Glutamatergic neuron (in vitro differentiated cells): ENCODE measurements around the gene SELENOO. TPM values are rescaled to one million over a fixed set of nuclear protein-coding genes. Genes with fewer than 3 reads are reported as not detected.

Source experiments
- DNase-seq: peaks from one replicate; pipeline ENCODE4 v3.0.0; 2022
- H3K27ac Mint-ChIP-seq: one replicate; pipeline ENCODE4 v1.8.0; 2020; ENCODE audit warnings: mild to moderate bottlenecking, mixed read lengths, inconsistent platforms; ENCODE audit not compliant: unreplicated experiment
- H3K27me3 Mint-ChIP-seq: one replicate; pipeline ENCODE4 v1.8.0; 2020; ENCODE audit warnings: mild to moderate bottlenecking, moderate library complexity, mixed read lengths, inconsistent platforms; ENCODE audit not compliant: unreplicated experiment
- H3K36me3 Mint-ChIP-seq: one replicate; pipeline ENCODE4 v1.8.0; 2020; ENCODE audit warnings: mild to moderate bottlenecking, mixed read lengths, inconsistent platforms; ENCODE audit not compliant: unreplicated experiment
- H3K4me1 Mint-ChIP-seq: one replicate; pipeline ENCODE4 v1.8.0; 2020; ENCODE audit warnings: mild to moderate bottlenecking, low read depth, mixed read lengths, inconsistent platforms; ENCODE audit not compliant: unreplicated experiment
- H3K4me3 Mint-ChIP-seq: one replicate; pipeline ENCODE4 v1.8.0; 2020; ENCODE audit warnings: mild to moderate bottlenecking, mixed read lengths, inconsistent platforms; ENCODE audit not compliant: unreplicated experiment
- H3K9me3 Mint-ChIP-seq: one replicate; pipeline ENCODE4 v1.8.0; 2020; ENCODE audit warnings: mild to moderate bottlenecking, moderate library complexity, mixed read lengths, inconsistent platforms; ENCODE audit not compliant: unreplicated experiment
- CTCF ChIP-seq: fragments of 200-600 bp; sonication (generic); IDR thresholded peaks from one replicate; pipeline ENCODE4 v1.5.0; 2021; ENCODE audit not compliant: partially characterized antibody, unreplicated experiment
- total RNA-seq: library from RNA; stranded (reverse); fragmentation: NEBNext Ultra II Directional; extraction: Animal tissue kit (Norgen Biotek cat#: 25700); gene quantifications from one replicate; pipeline ENCODE4 v1.2.1, GENCODE V29; 2021; ENCODE audit not compliant: unreplicated experiment

Gene SELENOO
- total RNA-seq, 1 donor from 2014 or later, result 23.9 TPM

GRCh38 chr22:50190182-50190940, 10.4 kb upstream of the SELENOO start:
- Mint-ChIP-seq H3K4me3 (no peak overlapping the region), H3K9me3 (peaks cover 8% of the 10 kb centered on the region)

GRCh38 chr22:50190941-50191741, 9.7 kb upstream of the SELENOO start:
- Mint-ChIP-seq H3K27ac (peak overlapping the region; percentile 33), H3K27me3 (peaks cover 4% of the 10 kb centered on the region), H3K4me1 (peaks cover 13% of the 10 kb centered on the region), H3K4me3 (peak overlapping the region; percentile 34), H3K9me3 (peaks cover 8% of the 10 kb centered on the region), H3K36me3 (no peaks in the 10 kb centered on the region)
- no peak for DNase-seq
- no peak for TF ChIP-seq CTCF

More at GRCh38 chr22:50190182-50190940, 10.4 kb upstream of the SELENOO start:
- no peak overlapping the region for H3K27ac Mint-ChIP-seq
- H3K27me3 Mint-ChIP-seq, result peaks cover 6% of the 10 kb centered on the region
- H3K4me1 Mint-ChIP-seq, result peaks cover 13% of the 10 kb centered on the region
- TF ChIP-seq CTCF, result no peak
- H3K36me3 Mint-ChIP-seq, result no peaks in the 10 kb centered on the region
- no peak for DNase-seq

- Mint-ChIP-seq H3K4me1 (peaks cover 11% of the 10 kb centered on the region), H3K4me3 (peak overlapping the region; percentile 55), H3K27ac (peak overlapping the region; percentile 55), H3K9me3 (peaks cover 3% of the 10 kb centered on the region), H3K27me3 (peaks cover 4% of the 10 kb centered on the region), H3K36me3 (no peaks in the 10 kb centered on the region)
- DNase-seq, result no peak
- no peak for TF ChIP-seq CTCF
Measured at GRCh38 chr22:50192436-50193204, 8.2 kb upstream of the SELENOO start.

- Mint-ChIP-seq H3K4me3 (no peak overlapping the region), H3K36me3 (no peaks in the 10 kb centered on the region), H3K4me1 (peaks cover 11% of the 10 kb centered on the region), H3K9me3 (peaks cover 3% of the 10 kb centered on the region), H3K27me3 (peaks cover 5% of the 10 kb centered on the region), H3K27ac (no peak overlapping the region)
- TF ChIP-seq CTCF, result no peak
- DNase-seq, result no peak
Measured at GRCh38 chr22:50193621-50194020, 7.2 kb upstream of the SELENOO start.
